ENCODE measurements around the gene CD55.

Gene CD55

GRCh38 chr1:207397525-207397926, 76.0 kb downstream of the CD55 start:
- Mint-ChIP-seq H3K4me3 (no peak overlapping the region), H3K27ac (no peak overlapping the region), H3K27me3 (no peaks in the 10 kb centered on the region), H3K9me3 (peaks cover 5% of the 10 kb centered on the region), H3K36me3 (ENCODE audit: low read depth) (no peaks in the 10 kb centered on the region), H3K4me1 (ENCODE audit: low read depth) (peaks cover 8% of the 10 kb centered on the region)

GRCh38 chr1:207398986-207399385, 77.5 kb downstream of the CD55 start:
- Mint-ChIP-seq H3K27ac (no peak overlapping the region), H3K27me3 (no peaks in the 10 kb centered on the region), H3K4me1 (ENCODE audit: low read depth) (peaks cover 13% of the 10 kb centered on the region), H3K9me3 (peaks cover 5% of the 10 kb centered on the region), H3K36me3 (ENCODE audit: low read depth) (no peaks in the 10 kb centered on the region), H3K4me3 (no peak overlapping the region)

GRCh38 chr1:207401578-207401977, 80.1 kb downstream of the CD55 start:
- no peak overlapping the region for H3K27ac Mint-ChIP-seq
- peaks cover 5% of the 10 kb centered on the region for H3K9me3 Mint-ChIP-seq
- peaks cover 3% of the 10 kb centered on the region for H3K27me3 Mint-ChIP-seq
- no peaks in the 10 kb centered on the region for H3K36me3 Mint-ChIP-seq (ENCODE audit: low read depth)
- peaks cover 19% of the 10 kb centered on the region for H3K4me1 Mint-ChIP-seq (ENCODE audit: low read depth)
- no peak overlapping the region for H3K4me3 Mint-ChIP-seq

- Mint-ChIP-seq H3K9me3 (peaks cover 5% of the 10 kb centered on the region), H3K27ac (no peak overlapping the region), H3K27me3 (peaks cover 5% of the 10 kb centered on the region), H3K36me3 (ENCODE audit: low read depth) (no peaks in the 10 kb centered on the region), H3K4me3 (no peak overlapping the region), H3K4me1 (ENCODE audit: low read depth) (peaks cover 24% of the 10 kb centered on the region)
These were observed 81.3 kb downstream of the CD55 start for GRCh38 chr1:207402744-207403143.

GRCh38 chr1:207404849-207405525, 83.5 kb downstream of the CD55 start:
- peaks cover 36% of the 10 kb centered on the region for H3K4me1 Mint-ChIP-seq (ENCODE audit: low read depth)
- peaks cover 5% of the 10 kb centered on the region for H3K27me3 Mint-ChIP-seq
- no peak overlapping the region for H3K4me3 Mint-ChIP-seq
- H3K27ac Mint-ChIP-seq = no peak overlapping the region
- no peaks in the 10 kb centered on the region for H3K36me3 Mint-ChIP-seq (ENCODE audit: low read depth)
- H3K9me3 Mint-ChIP-seq = peaks cover 5% of the 10 kb centered on the region

- Mint-ChIP-seq H3K36me3 (ENCODE audit: low read depth) (no peaks in the 10 kb centered on the region), H3K4me1 (ENCODE audit: low read depth) (peaks cover 37% of the 10 kb centered on the region), H3K27me3 (peaks cover 5% of the 10 kb centered on the region), H3K4me3 (no peak overlapping the region), H3K27ac (no peak overlapping the region), H3K9me3 (peaks cover 2% of the 10 kb centered on the region)
These were observed 84.3 kb downstream of the CD55 start for GRCh38 chr1:207405814-207406213.

GRCh38 chr1:207407655-207408260, 86.3 kb downstream of the CD55 start:
- H3K27ac Mint-ChIP-seq = peak overlapping the region; percentile 16
- H3K4me1 Mint-ChIP-seq (ENCODE audit: low read depth) = peaks cover 51% of the 10 kb centered on the region
- peaks cover 5% of the 10 kb centered on the region for H3K27me3 Mint-ChIP-seq
- no peaks in the 10 kb centered on the region for H3K9me3 Mint-ChIP-seq
- H3K36me3 Mint-ChIP-seq (ENCODE audit: low read depth) = no peaks in the 10 kb centered on the region
- H3K4me3 Mint-ChIP-seq = no peak overlapping the region

Measured in stimulated activated naive CD8-positive, alpha-beta T cell treated with anti-CD3 and anti-CD28 coated beads, Interleukin-15, Interleukin-2, amounts not matched to agents 100 ng/mL and 50 ng/mL, for 24 hours (primary cell).